Fibroblast of lung (primary cell): ENCODE measurements around the gene CD226.
"Not testable (repeated sequence)": the region's sequence is repeated elsewhere in the genome, so short reads cannot be mapped to it uniquely, and the experiment has no call there.

ENCODE experiments used
- EZH2 ChIP-seq: IDR thresholded peaks from 2 replicates; pipeline ENCODE4 v1.5.1; 2012; ENCODE audit warnings: low read length, control low read depth, mild to moderate bottlenecking; ENCODE audit errors: missing control alignments
- TF ChIP-seq, protein P1 (sequence below), 2 donors: IDR thresholded peaks in 1 of 2; conservative IDR thresholded peaks in 1 of 2; 1 replicate in 1 of 2; 2 replicates in 1 of 2; pipeline ENCODE4 v1.5.1; 2011 to 2012; ENCODE audit warnings: low read length in 2 of 2, control low read depth in 1 of 2, inconsistent platforms in 1 of 2, low read depth in 1 of 2, mild to moderate bottlenecking in 1 of 2

DNA sequence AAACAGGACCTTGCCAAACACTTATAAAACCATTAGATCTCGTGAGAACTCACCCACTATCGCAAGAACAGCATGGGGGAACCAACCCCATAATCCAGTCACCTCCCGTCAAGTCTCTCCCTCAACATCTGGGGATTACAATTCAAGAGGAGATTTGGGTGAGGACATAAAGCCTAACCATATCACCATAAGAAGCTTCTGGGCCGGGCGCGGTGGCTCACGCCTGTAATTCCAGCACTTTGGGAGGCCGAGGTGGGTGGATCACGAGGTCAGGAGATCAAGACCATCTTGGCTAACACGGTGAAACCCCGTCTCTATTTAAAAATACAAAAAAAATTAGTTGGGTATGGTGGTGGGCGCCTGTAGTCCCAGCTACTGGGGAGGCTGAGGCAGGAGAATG lies 112.7 kb downstream of the CD226 start:
- TF ChIP-seq, protein P1, sequence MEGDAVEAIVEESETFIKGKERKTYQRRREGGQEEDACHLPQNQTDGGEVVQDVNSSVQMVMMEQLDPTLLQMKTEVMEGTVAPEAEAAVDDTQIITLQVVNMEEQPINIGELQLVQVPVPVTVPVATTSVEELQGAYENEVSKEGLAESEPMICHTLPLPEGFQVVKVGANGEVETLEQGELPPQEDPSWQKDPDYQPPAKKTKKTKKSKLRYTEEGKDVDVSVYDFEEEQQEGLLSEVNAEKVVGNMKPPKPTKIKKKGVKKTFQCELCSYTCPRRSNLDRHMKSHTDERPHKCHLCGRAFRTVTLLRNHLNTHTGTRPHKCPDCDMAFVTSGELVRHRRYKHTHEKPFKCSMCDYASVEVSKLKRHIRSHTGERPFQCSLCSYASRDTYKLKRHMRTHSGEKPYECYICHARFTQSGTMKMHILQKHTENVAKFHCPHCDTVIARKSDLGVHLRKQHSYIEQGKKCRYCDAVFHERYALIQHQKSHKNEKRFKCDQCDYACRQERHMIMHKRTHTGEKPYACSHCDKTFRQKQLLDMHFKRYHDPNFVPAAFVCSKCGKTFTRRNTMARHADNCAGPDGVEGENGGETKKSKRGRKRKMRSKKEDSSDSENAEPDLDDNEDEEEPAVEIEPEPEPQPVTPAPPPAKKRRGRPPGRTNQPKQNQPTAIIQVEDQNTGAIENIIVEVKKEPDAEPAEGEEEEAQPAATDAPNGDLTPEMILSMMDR (conservative IDR thresholded peaks at IDR 0.05 in 1 of 2, IDR thresholded peaks at IDR 0.05 in 1 of 2; ENCODE audit: low read depth in 1 of 2, low read length in 2 of 2) = not testable (repeated sequence)
- TF ChIP-seq EZH2 = not testable (repeated sequence)
